ENCODE data around the gene GREM1. TPM values are rescaled to one million over a fixed set of nuclear protein-coding genes. Genes with fewer than 3 reads are reported as not detected.
A peak's percentile ranks its signal among the peaks of the same experiment; 100 is the strongest.

The GREM1 gene
- total and polyA plus RNA-seq, 2 of the 8 experiments (the other 6 are each of a cell fraction or from before 2014, with no cell fraction given): 0.12 to 1.1 TPM

- no peaks in the 10 kb centered on the region for H3K79me2 ChIP-seq (ENCODE audit: control insufficient read depth in 1 of 2, insufficient read depth in 2 of 2, low read length in 2 of 2)
- H3K79me1 ChIP-seq (ENCODE audit: low read depth, low read length): no peaks in the 10 kb centered on the region
- TF ChIP-seq RBBP5 (IDR thresholded peaks at IDR 0.05; ENCODE audit: borderline replicate concordance, low read depth, low read length): 0 out of 2 replicates have a peak, but pooled peaks have one; percentile 33
- peak; percentile 94 for TF ChIP-seq SUZ12 (IDR thresholded peaks at IDR 0.05; ENCODE audit: low read length)
- no peak for TF ChIP-seq HDAC6 (IDR thresholded peaks at IDR 0.05; ENCODE audit: low read depth, low read length)
- no peak for TF ChIP-seq CBX5 (IDR thresholded peaks at IDR 0.05; ENCODE audit: low read depth, low read length)
- no peak for TF ChIP-seq POLR2AphosphoS5 (IDR thresholded peaks at IDR 0.05; ENCODE audit: low read depth, low read length)
- TF ChIP-seq CTBP2 (IDR thresholded peaks at IDR 0.05; ENCODE audit: borderline replicate concordance, insufficient read depth, insufficient read length, low read length): peak; percentile 73
- peak; percentile 96 for TF ChIP-seq EZH2 (IDR thresholded peaks at IDR 0.05; ENCODE audit: low read depth, low read length, severe bottlenecking)
- TF ChIP-seq BCL11A (IDR thresholded peaks at IDR 0.05; ENCODE audit: low read depth in 2 of 2, low read length in 2 of 2): no peak
- TF ChIP-seq SAP30 (IDR thresholded peaks at IDR 0.05; ENCODE audit: insufficient read depth, insufficient replicate concordance, low read length): no peak
- TF ChIP-seq ASH2L (IDR thresholded peaks at IDR 0.05; ENCODE audit: low read length): peak; percentile 39
- no peak for TF ChIP-seq SIX5 (IDR thresholded peaks at IDR 0.05; ENCODE audit: low read depth, low read length)
Observed at GRCh38 chr15:32718821-32719716, 1.3 kb downstream of the GREM1 start.

More at GRCh38 chr15:32718821-32719716, 1.3 kb downstream of the GREM1 start:
- H2BK20ac ChIP-seq (ENCODE audit: low read length): no peak overlapping the region
- H3K23me2 ChIP-seq (ENCODE audit: low read depth, low read length): peaks cover 17% of the 10 kb centered on the region; the same call in 1 of the 2 replicates
- ChIA-PET POLR2A (ENCODE audit: partially characterized antibody) (no interaction called here), CTCF (ENCODE audit: partially characterized antibody) (interaction anchor here (0.7 to 1.1 kb wide), 2 partner anchors 65 to 275 kb away, joined by 3 to 4 read pairs; no protein-coding TSS in a partner anchor)
- H2BK120ac ChIP-seq (replicated peaks; ENCODE audit: low read depth, low read length): no peak overlapping the region
- no peak overlapping the region for H3K23ac ChIP-seq (ENCODE audit: insufficient read length)
- H3K9ac ChIP-seq (replicated peaks in 1 of 4; ENCODE audit: extremely low read depth in 1 of 4, low read depth in 3 of 4, low read length in 3 of 4): no peak overlapping the region
- H2AK5ac ChIP-seq (ENCODE audit: low read depth, low read length): no peak overlapping the region
- DNase-seq (ENCODE audit: low read depth in 1 of 2, low spot score in 2 of 2) (peak in 1 of 2 experiments; percentile 73), FAIRE-seq (no peak)
- no peak overlapping the region for H3K27ac ChIP-seq (ENCODE audit: low read depth, low read length)
- H3K14ac ChIP-seq (ENCODE audit: insufficient read length): no peak overlapping the region
- H3K56ac ChIP-seq (replicated peaks; ENCODE audit: insufficient read length, low read depth, low read length): no peak overlapping the region
- H3K27me3 ChIP-seq (replicated peaks in 1 of 4; ENCODE audit: control insufficient read depth in 3 of 4, extremely low read depth in 1 of 4, insufficient read depth in 3 of 4, low read length in 3 of 4): peaks cover 37 to 65% (median 54%) of the 10 kb centered on the region in 4 experiments
- peak overlapping the region; percentile 22; the same call in 1 of the 2 replicates for H3K18ac ChIP-seq (ENCODE audit: extremely low read depth, low read length)
- H4K8ac ChIP-seq (ENCODE audit: extremely low read depth, insufficient read depth, low read length): peak overlapping the region; percentile 62
- no peak overlapping the region for H2BK15ac ChIP-seq (ENCODE audit: low read length)
- H3K4ac ChIP-seq (replicated peaks; ENCODE audit: insufficient read length, low read depth, low read length): no peak overlapping the region
- H3K4me1 ChIP-seq (replicated peaks in 1 of 4; ENCODE audit: control insufficient read depth in 3 of 4, insufficient read depth in 4 of 4, low read length in 3 of 4): peaks cover 0 to 19% (median 8%) of the 10 kb centered on the region in 4 experiments; a peak in 6 of 7 replicates
- H2BK5ac ChIP-seq (ENCODE audit: low read depth, low read length): no peak overlapping the region
- no peak overlapping the region for H4K5ac ChIP-seq (ENCODE audit: insufficient read length, low read depth, low read length)
- H4K20me1 ChIP-seq (replicated peaks in 1 of 2; ENCODE audit: control insufficient read depth in 1 of 2, insufficient read depth in 2 of 2, low read length in 2 of 2): peaks cover 0 to 2% of the 10 kb centered on the region in 2 experiments
- H3K36me3 ChIP-seq (ENCODE audit: control insufficient read depth in 2 of 4, insufficient read depth in 4 of 4, low read length in 3 of 4): no peaks in the 10 kb centered on the region; a peak in 1 of 8 replicates
- no peak overlapping the region for H4K91ac ChIP-seq (replicated peaks; ENCODE audit: insufficient read length, low read length)
- no peak overlapping the region for H2BK12ac ChIP-seq (ENCODE audit: low read depth, low read length)
- no peaks in the 10 kb centered on the region for H3K9me3 ChIP-seq (ENCODE audit: insufficient read depth in 2 of 2, low read depth in 1 of 2, low read length in 1 of 2)
- H3K4me3 ChIP-seq (ENCODE audit: extremely low read depth in 1 of 4, insufficient read depth in 2 of 4, low read depth in 3 of 4, low read length in 4 of 4): peak overlapping the region; percentile 20 to 64 (median 48)
- 4% methylated on average over 54 of the region's 70 CpGs; no CpG with 5 or more reads in 1 of the 2 experiments for WGBS, 2 experiments (ENCODE audit: extremely low coverage in 1 of 2, insufficient coverage in 1 of 2, insufficient read length in 1 of 2, insufficient replicate concordance in 2 of 2, low coverage in 1 of 2, low lambda C conversion rate in 2 of 2, missing lambda C conversion rate in 1 of 2)
- peak overlapping the region; percentile 23; the same call in 1 of the 2 replicates for H2AFZ ChIP-seq (ENCODE audit: low read length)
- H3K4me2 ChIP-seq (ENCODE audit: insufficient read depth in 1 of 2, low read depth in 2 of 2, low read length in 2 of 2): peak overlapping the region; percentile 87 to 99

All from H1 (cell line).